Adrenal gland (tissue), 5 donors: ENCODE measurements around the gene UNC13B.
"Not testable (repeated sequence)": the region's sequence is repeated elsewhere in the genome, so short reads cannot be mapped to it uniquely, and the experiment has no call there.

ENCODE experiments used
- CTCF ChIP-seq, 6 experiments: fragments of 450-650 bp in 4 of 6; fragments of 200-600 bp in 2 of 6; sonication (generic) in 1 of 6; IDR thresholded peaks; 1 replicate in 5 of 6; 2 replicates in 1 of 6; pipeline versions ENCODE4 v1.5.1 to v1.8.0; 2016 to 2021; ENCODE audit warnings: antibody characterized with exemption in 6 of 6, mild to moderate bottlenecking in 2 of 6, moderate library complexity in 1 of 6
- POLR2A ChIP-seq, 2 donors: fragments of 450-650 bp; IDR thresholded peaks; one replicate each; pipeline ENCODE4 v1.6.1; 2017; ENCODE audit warnings: antibody characterized with exemption in 2 of 2, mild to moderate bottlenecking in 2 of 2, moderate library complexity in 1 of 2
- donor health status: DM: no; HTN: no; CAD: no.

GRCh38 chr9:35183755-35184480 is 22.1 kb downstream of the UNC13B start:
- not testable (repeated sequence) for TF ChIP-seq CTCF, POLR2A (IDR thresholded peaks at IDR 0.05)
